HG02678 (cell line): ENCODE measurements around the gene TSPAN18.

Experiments used
- ATAC-seq: cut with Tn5 transposase; IDR thresholded peaks from one replicate; pipeline ENCODE4 v1.9.1; 2021; ENCODE audit warnings: mild to moderate bottlenecking, moderate library complexity; ENCODE audit not compliant: unreplicated experiment

The TSPAN18 gene

GRCh38 chr11:44711113-44711786, 15.5 kb upstream of the TSPAN18 start:
- ATAC-seq = no peak

GRCh38 chr11:44711787-44712608, 14.8 kb upstream of the TSPAN18 start:
- ATAC-seq = no peak

- no peak for ATAC-seq
Measured at GRCh38 chr11:44713022-44713421, 13.7 kb upstream of the TSPAN18 start.

GRCh38 chr11:44716256-44716655, 10.5 kb upstream of the TSPAN18 start:
- ATAC-seq = no peak

GRCh38 chr11:44718057-44718456, 8.7 kb upstream of the TSPAN18 start:
- no peak for ATAC-seq

GRCh38 chr11:44718612-44719390, 8.0 kb upstream of the TSPAN18 start:
- ATAC-seq = no peak

GRCh38 chr11:44725016-44725685, 1.6 kb upstream of the TSPAN18 start:
- no peak for ATAC-seq

GRCh38 chr11:44725757-44726282, 942 bp upstream of the TSPAN18 start:
- no peak for ATAC-seq

GRCh38 chr11:44727114-44727372, 281 bp downstream of the TSPAN18 start:
- no peak for ATAC-seq

GRCh38 chr11:44727373-44728287, 868 bp downstream of the TSPAN18 start:
- ATAC-seq = peak; percentile 62

- ATAC-seq = no peak
Measured at GRCh38 chr11:44728491-44728910, 1.7 kb downstream of the TSPAN18 start.

- ATAC-seq = no peak
Measured at GRCh38 chr11:44729063-44729462, 2.3 kb downstream of the TSPAN18 start.

GRCh38 chr11:44729713-44730112, 3.0 kb downstream of the TSPAN18 start:
- ATAC-seq = no peak

GRCh38 chr11:44730775-44731174, 4.0 kb downstream of the TSPAN18 start:
- ATAC-seq = no peak

- no peak for ATAC-seq
Measured at GRCh38 chr11:44731685-44732430, 5.1 kb downstream of the TSPAN18 start.

GRCh38 chr11:44732564-44732963, 5.8 kb downstream of the TSPAN18 start:
- no peak for ATAC-seq

- ATAC-seq = no peak
Measured at GRCh38 chr11:44733877-44734276, 7.1 kb downstream of the TSPAN18 start.

- no peak for ATAC-seq
Measured at GRCh38 chr11:44734843-44735381, 8.2 kb downstream of the TSPAN18 start.

GRCh38 chr11:44736791-44737190, 10.0 kb downstream of the TSPAN18 start:
- ATAC-seq = no peak
